B cell (primary cell): ENCODE results near the gene ITPR3. TPM values are rescaled to one million over a fixed set of nuclear protein-coding genes. Genes with fewer than 3 reads are reported as not detected.

Experiments used
- ATAC-seq: fragments of 200-7000 bp; cut with Tn5 transposase; one replicate; pipeline ENCODE4 v1.10.0; 2021; ENCODE audit warnings: low read depth, mild to moderate bottlenecking, moderate number of reproducible peaks, moderate library complexity
- CTCF ChIA-PET: fragments of 350-600 bp; sonication (Branson Sonifier 250); formaldehyde crosslinking; loops from one replicate; lab custom pipeline; 2021; ENCODE audit warnings: antibody characterized with exemption, inconsistent platforms; lab: Charles Lee
- POLR2A ChIA-PET: fragments of 350-600 bp; sonication (Branson Sonifier 250); formaldehyde crosslinking; loops from one replicate; lab custom pipeline; 2021; ENCODE audit warnings: antibody characterized with exemption; lab: Charles Lee
- DNase-seq: peaks from one replicate; pipeline ENCODE4 v3.0.0; 2013
- H2AFZ ChIP-seq: 2 replicates; pipeline ENCODE4 v1.6.1; 2012; ENCODE audit warnings: mild to moderate bottlenecking, low read depth, low read length; ENCODE audit not compliant: insufficient read depth, poor library complexity, severe bottlenecking
- H3K27ac ChIP-seq, 2 donors: 1 replicate in 1 of 2; 2 replicates in 1 of 2; pipeline ENCODE4 v1.5.1; 2012 to 2013; ENCODE audit warnings: low read length in 2 of 2, mild to moderate bottlenecking in 2 of 2, moderate library complexity in 1 of 2
- H3K27me3 ChIP-seq, 4 experiments: fragments of 200-600 bp in 1 of 4; sonication (generic) in 1 of 4; replicated peaks in 1 of 4; 1 replicate in 2 of 4; 2 replicates in 2 of 4; pipeline versions ENCODE4 v1.6.1 to v1.7.0; 2013 to 2016; ENCODE audit warnings: low read length in 3 of 4, mild to moderate bottlenecking in 2 of 4, mixed read lengths in 1 of 4, moderate library complexity in 1 of 4; ENCODE audit not compliant: insufficient read depth in 4 of 4, control insufficient read depth in 3 of 4; ENCODE audit errors: control extremely low read depth in 1 of 4
- H3K36me3 ChIP-seq, 2 experiments: replicated peaks in 1 of 2; 1 replicate in 1 of 2; 2 replicates in 1 of 2; pipeline versions ENCODE4 v1.6.1 to v1.7.1; 2013; ENCODE audit warnings: low read length in 1 of 2; ENCODE audit not compliant: insufficient read depth in 2 of 2, control insufficient read depth in 1 of 2; ENCODE audit errors: control extremely low read depth in 1 of 2, extremely low read depth in 1 of 2
- H3K4me1 ChIP-seq, 2 donors: fragments of 200-600 bp in 1 of 2; sonication (generic) in 1 of 2; 1 replicate in 1 of 2; 2 replicates in 1 of 2; pipeline versions ENCODE4 v1.5.1 to v1.6.1; 2013 to 2017; ENCODE audit warnings: low read length in 2 of 2; ENCODE audit not compliant: control insufficient read depth in 2 of 2, insufficient read depth in 2 of 2
- H3K4me2 ChIP-seq: replicated peaks from 2 replicates; pipeline ENCODE3; 2012; ENCODE audit warnings: mild to moderate bottlenecking, low read depth, low read length; ENCODE audit not compliant: poor library complexity, severe bottlenecking
- H3K4me3 ChIP-seq, 5 experiments: fragments of 200-600 bp in 1 of 5; sonication (generic) in 1 of 5; 1 replicate in 3 of 5; 2 replicates in 2 of 5; pipeline versions ENCODE4 v1.5.1 to v1.7.0; 2011 to 2016; ENCODE audit warnings: low read length in 4 of 5, mild to moderate bottlenecking in 4 of 5, low read depth in 2 of 5, control low read depth in 1 of 5, moderate library complexity in 1 of 5; ENCODE audit not compliant: insufficient read depth in 1 of 5; ENCODE audit errors: control extremely low read depth in 1 of 5, extremely low read depth in 1 of 5
- H3K79me2 ChIP-seq: fragments of 200-600 bp; sonication (generic); one replicate; pipeline ENCODE4 v1.6.0; 2016; ENCODE audit warnings: low read length; ENCODE audit not compliant: control insufficient read depth, insufficient read depth
- H3K9ac ChIP-seq: fragments of 200-600 bp; sonication (generic); 2 replicates; pipeline ENCODE4 v1.6.1; 2017; ENCODE audit warnings: mild to moderate bottlenecking, low read length, moderate library complexity
- H3K9me3 ChIP-seq, 3 donors: one replicate each; pipeline versions ENCODE4 v1.6.1 to v1.7.1; 2013; ENCODE audit warnings: low read length in 2 of 3; ENCODE audit not compliant: control insufficient read depth in 2 of 3, insufficient read depth in 1 of 3; ENCODE audit errors: control extremely low read depth in 1 of 3
- H4K20me1 ChIP-seq: 2 replicates; pipeline ENCODE4 v1.6.0; 2012; ENCODE audit warnings: mild to moderate bottlenecking, low read length; ENCODE audit not compliant: insufficient read depth, control insufficient read depth, poor library complexity, severe bottlenecking
- H3K27ac Mint-ChIP-seq: one replicate; pipeline ENCODE4 v1.8.0; 2021; ENCODE audit warnings: mixed read lengths
- H3K27me3 Mint-ChIP-seq: one replicate; pipeline ENCODE4 v1.8.0; 2021; ENCODE audit warnings: mixed read lengths
- H3K4me1 Mint-ChIP-seq: one replicate; pipeline ENCODE4 v1.8.0; 2021; ENCODE audit warnings: mixed read lengths
- H3K4me3 Mint-ChIP-seq: one replicate; pipeline ENCODE4 v1.8.0; 2021; ENCODE audit warnings: mixed read lengths
- H3K9me3 Mint-ChIP-seq: one replicate; pipeline ENCODE4 v1.8.0; 2022; ENCODE audit warnings: mixed read lengths; ENCODE audit not compliant: insufficient read depth
- EZH2 ChIP-seq: IDR thresholded peaks from 2 replicates; pipeline ENCODE4 v1.6.1; 2012; ENCODE audit warnings: borderline replicate concordance, low read depth, mild to moderate bottlenecking, moderate library complexity, low read length; ENCODE audit not compliant: insufficient read depth, poor library complexity, severe bottlenecking
- WGBS: methylation state at CpG from one replicate; pipeline ENCODE4 v1.1.5; 2013; ENCODE audit warnings: missing lambda C conversion rate; ENCODE audit not compliant: insufficient coverage; 5-methylcytosine and 5-hydroxymethylcytosine counted together
- intact Hi-C: fragments of 100-400 bp; cut with micrococcal nuclease; formaldehyde crosslinking; loops from one replicate; pipeline ENCODE4 v1.10.0; 2022
- polyA plus RNA-seq: library from polyadenylated mRNA; depleted of rRNA; stranded (reverse); fragments of >200 nt; gene quantifications from 2 replicates; pipeline ENCODE4 v1.2.3, GENCODE V29; 2012
- total RNA-seq, 2 donors: library from RNA; stranded (reverse); fragments of 120-200 nt in 1 of 2; gene quantifications; 1 replicate in 1 of 2; 2 replicates in 1 of 2; pipeline versions ENCODE4 v1.2.3 to v1.2.4, GENCODE V29; 2013 to 2022
- TF ChIP-seq, protein P1 (sequence below): fragments of 200-600 bp; IDR thresholded peaks from one replicate; pipeline ENCODE4 v1.8.0; 2022; ENCODE audit warnings: antibody characterized with exemption, mild to moderate bottlenecking

Gene ITPR3
- total and polyA plus RNA-seq, 2 donors (not counting 1 experiment from before 2014, with no cell fraction given): 61.9 to 67.6 TPM

DNA sequence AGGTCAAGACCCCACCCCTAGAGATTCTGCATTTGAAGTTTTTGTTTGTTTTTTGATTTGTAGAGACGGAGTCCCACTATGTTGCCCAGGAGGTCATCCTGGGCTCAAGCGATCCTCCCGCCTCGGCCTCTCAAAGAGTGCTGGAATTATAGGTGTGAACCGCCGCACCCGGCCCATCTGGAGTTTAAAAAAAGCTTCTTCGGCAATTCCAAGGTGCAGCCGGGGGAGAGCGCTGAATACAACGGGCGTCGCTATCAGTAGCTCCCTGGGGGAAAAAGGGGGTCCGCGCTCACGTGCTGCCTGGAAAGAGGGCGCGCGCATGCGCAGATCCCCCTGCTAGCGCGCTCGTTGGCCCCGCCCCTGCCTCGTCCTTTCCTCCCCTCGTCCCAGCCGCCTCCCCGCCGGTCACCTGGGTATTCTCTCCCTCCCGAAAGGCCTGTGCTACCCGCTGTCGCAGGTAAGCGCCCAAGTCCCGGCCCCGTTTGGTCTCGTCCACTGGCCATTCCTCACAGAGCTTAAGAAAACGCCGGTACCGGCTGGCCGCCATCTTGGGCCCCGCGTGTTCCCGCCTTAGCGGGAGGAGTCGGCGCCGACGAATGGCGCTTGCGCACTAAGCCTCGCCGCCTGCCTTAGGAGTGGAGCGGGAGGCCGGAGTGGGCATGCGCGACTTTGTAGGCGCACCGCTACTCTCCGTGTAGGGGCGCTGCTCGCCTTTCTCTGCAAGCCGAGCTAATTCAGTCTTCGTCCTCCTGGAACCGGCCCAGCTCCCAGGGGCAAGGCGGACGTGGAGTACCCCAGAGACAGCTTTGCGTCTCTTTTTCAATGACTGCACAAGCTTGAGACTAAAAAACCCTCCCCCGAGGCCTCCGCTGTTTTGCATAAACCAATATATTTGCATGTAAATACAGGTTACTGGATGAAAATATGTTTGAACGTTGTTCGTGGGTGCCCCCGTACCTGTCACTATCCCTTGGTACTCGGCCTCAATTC is 90.3 kb downstream of the ITPR3 start, which contains the start of gene UQCC2:
Gene UQCC2, minus strand, starts transcription at position 561 of the 990 bp plus-strand sequence. Its CDS starts 14 bp downstream, at position 547.
- H3K27ac ChIP-seq: peak within 1 kb of the TSS; percentile 83 to 88
- peaks cover 18% of the 10 kb centered on the region for H3K79me2 ChIP-seq
- peak within 1 kb of the TSS; percentile 84 for H3K4me2 ChIP-seq
- peak within 1 kb of the TSS; percentile 89 for H3K9ac ChIP-seq
- peaks cover 33% of the 10 kb centered on the region for H3K4me1 Mint-ChIP-seq
- intact Hi-C loops: loop anchor here (1.0 kb wide), 6 partner anchors 10 to 316 kb away; partner anchors contain the start of genes ITPR3 and LEMD2
- H2AFZ ChIP-seq: peak within 1 kb of the TSS; percentile 98
- H3K27ac Mint-ChIP-seq: peak within 1 kb of the TSS; percentile 93
- ChIA-PET CTCF (interaction anchor here (0.9 to 6.1 kb wide), 22 partner anchors 9 to 447 kb away, joined by 3 to 58 read pairs (median 6); partner anchors contain the start of genes BAK1 and ITPR3), POLR2A (interaction anchor here (0.5 to 1.3 kb wide), 10 partner anchors 11 to 393 kb away, joined by 3 to 15 read pairs (median 4); no protein-coding TSS in a partner anchor)
- H3K27me3 ChIP-seq: no peaks in the 10 kb centered on the region
- no peaks in the 10 kb centered on the region for H4K20me1 ChIP-seq
- H3K4me3 ChIP-seq: peak within 1 kb of the TSS; percentile 62 to 96 (median 93)
- H3K36me3 ChIP-seq: peaks cover 1 to 15% of the 10 kb centered on the region in 2 experiments
- peak within 1 kb of the TSS; percentile 87 for H3K4me3 Mint-ChIP-seq
- 3% methylated on average over 69 of the region's 73 CpGs for WGBS
- H3K27me3 Mint-ChIP-seq: no peaks in the 10 kb centered on the region
- TF ChIP-seq, protein P1, sequence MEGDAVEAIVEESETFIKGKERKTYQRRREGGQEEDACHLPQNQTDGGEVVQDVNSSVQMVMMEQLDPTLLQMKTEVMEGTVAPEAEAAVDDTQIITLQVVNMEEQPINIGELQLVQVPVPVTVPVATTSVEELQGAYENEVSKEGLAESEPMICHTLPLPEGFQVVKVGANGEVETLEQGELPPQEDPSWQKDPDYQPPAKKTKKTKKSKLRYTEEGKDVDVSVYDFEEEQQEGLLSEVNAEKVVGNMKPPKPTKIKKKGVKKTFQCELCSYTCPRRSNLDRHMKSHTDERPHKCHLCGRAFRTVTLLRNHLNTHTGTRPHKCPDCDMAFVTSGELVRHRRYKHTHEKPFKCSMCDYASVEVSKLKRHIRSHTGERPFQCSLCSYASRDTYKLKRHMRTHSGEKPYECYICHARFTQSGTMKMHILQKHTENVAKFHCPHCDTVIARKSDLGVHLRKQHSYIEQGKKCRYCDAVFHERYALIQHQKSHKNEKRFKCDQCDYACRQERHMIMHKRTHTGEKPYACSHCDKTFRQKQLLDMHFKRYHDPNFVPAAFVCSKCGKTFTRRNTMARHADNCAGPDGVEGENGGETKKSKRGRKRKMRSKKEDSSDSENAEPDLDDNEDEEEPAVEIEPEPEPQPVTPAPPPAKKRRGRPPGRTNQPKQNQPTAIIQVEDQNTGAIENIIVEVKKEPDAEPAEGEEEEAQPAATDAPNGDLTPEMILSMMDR: peak; percentile 44
- no peak for TF ChIP-seq EZH2
- no peaks in the 10 kb centered on the region for H3K9me3 Mint-ChIP-seq
- H3K4me1 ChIP-seq: peaks cover 16 to 28% of the 10 kb centered on the region in 2 donors
- H3K9me3 ChIP-seq: peaks cover 0 to 4% (median 0%) of the 10 kb centered on the region in 3 donors
- DNase-seq (peak; percentile 99), ATAC-seq (peak; percentile 87)
